DMS114 treated with DMSO at 0.1 percent for 48 hours (cell line): Measurements from ENCODE around the gene ZKSCAN1.
"Not testable (repeated sequence)": the region's sequence is repeated elsewhere in the genome, so short reads cannot be mapped to it uniquely, and the experiment has no call there.

Experiments
- DNase-seq: peaks from one replicate; lab custom pipeline; 2025; ENCODE audit not compliant: unreplicated experiment; lab: John Stamatoyannopoulos, UW

The ZKSCAN1 gene

DNA sequence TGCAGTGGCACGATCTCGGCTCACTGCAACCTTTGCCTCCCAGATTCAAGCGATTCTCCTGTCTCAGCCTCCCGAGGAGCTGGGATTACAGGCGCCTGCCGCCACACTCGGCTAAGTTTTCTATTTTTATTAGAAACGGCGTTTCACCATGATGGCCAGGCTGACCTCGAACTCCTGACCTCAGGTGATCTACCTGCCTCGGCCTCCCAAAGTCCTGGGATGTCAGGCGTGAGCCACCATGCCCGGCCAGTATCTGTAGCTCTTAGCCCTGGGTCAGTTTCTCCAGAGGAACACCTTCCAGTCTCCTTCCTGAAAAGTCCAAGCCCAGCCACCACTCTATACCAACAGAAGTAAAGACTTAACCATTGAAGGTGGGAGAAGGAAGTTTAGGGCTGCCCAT, 15.2 kb upstream of the ZKSCAN1 start:
- DNase-seq, result no peak

GRCh38 chr7:100003711-100004661, 11.4 kb upstream of the ZKSCAN1 start:
- DNase-seq, result no peak

DNA sequence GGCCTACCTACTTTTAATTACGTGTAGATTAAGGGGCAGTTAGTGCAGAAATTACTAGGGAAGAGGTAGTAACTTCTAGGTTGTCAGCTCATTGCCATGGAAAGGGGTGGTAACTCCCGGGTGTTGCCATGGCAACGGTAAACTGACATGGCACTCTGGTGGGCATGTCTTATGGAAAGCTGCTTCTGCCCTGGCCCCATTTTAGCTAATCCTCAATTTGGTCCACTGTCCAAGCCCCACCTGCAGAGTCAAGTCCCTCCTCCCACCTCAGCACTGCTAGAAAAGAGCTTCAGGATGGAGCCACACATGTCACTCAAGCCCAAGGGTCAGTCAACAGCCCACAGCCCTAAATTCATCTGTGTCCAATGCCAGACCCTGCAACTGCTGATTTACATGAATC, 7.5 kb upstream of the ZKSCAN1 start:
- no peak for DNase-seq

GRCh38 chr7:100008525-100008924, 6.9 kb upstream of the ZKSCAN1 start:
- DNase-seq, result no peak

DNA sequence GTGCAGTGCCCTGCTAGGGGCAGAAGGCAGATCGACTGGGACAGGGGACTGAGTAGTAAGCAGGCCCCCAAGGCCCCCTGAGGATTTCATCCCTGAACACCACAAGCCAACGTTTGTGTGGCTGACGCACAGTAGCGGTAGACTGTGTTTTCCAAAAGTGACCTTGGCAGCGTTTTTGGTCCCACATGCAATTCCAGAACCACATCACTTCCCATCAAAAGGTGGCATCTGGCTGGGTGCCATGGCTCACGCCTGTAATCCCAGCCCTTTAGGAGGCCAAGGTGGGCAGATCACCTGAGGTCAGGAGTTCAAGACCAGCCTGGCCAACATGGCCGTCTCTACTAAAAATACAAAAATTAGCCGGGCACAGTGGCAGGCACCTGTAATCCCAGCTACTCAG, 5.4 kb upstream of the ZKSCAN1 start:
- not testable (repeated sequence) for DNase-seq

DNA sequence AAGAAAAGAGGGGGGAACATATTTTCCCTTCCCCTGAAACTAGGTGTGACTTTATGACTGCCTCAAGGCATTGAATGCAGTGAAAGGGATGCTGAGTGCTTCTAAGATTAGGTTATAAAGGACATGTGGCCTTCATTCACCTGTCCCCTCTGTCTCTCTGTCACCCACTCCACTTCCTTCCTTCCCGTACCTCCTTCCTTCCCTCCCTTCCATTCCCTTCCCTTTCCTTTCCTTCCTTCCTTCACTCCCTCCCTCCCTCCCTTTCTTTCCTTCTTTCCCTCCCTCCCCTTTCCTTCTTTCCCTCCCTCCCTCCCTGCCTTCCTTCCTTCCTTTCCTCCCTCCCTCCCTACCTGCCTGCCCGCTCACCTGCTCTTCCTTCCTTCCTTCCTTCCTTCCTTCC, 4.5 kb upstream of the ZKSCAN1 start:
- no peak for DNase-seq

- DNase-seq, result no peak
Observed at GRCh38 chr7:100011516-100011915, 3.9 kb upstream of the ZKSCAN1 start.

GRCh38 chr7:100012385-100013327, 2.7 kb upstream of the ZKSCAN1 start:
- not testable (repeated sequence) for DNase-seq

DNA sequence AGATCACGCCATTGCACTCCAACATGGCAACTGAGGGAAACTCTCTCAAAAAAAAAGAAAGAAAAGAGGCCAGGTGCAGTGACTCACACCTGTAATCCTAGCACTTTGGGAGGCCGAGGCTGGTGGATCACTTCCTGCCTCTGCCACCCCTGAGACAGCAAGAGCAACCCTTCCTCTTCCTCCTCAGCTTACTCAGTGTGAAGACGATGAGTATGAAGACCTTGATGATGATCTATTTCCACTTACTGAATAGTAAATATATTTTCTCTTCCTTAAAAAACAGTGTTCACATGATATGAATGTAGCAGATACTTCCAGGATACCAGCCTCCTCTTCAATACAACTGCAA, 2.1 kb upstream of the ZKSCAN1 start:
- no peak for DNase-seq

- no peak for DNase-seq
Observed at GRCh38 chr7:100016215-100016901, 962 bp downstream of the ZKSCAN1 start.

DNA sequence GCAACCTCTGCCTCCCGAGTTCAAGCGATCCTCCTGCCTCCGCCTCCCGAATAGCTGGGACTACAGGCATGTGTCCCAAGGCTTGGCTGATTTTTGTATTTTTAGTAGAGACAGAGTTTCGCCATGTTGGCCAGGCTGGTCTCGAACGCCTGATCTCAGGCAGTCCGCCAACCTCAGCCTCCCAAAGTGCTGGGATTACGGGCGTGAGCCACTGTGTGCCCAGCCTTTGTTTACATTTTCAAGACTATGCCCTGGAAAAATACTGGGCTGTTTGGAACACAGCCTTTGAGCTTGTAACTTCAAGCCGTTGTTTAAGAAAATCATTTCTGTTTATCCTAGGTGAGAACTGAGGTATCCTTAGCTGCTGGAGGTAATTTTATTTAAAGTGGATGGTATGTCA, 1.9 kb downstream of the ZKSCAN1 start:
- no peak for DNase-seq

DNA sequence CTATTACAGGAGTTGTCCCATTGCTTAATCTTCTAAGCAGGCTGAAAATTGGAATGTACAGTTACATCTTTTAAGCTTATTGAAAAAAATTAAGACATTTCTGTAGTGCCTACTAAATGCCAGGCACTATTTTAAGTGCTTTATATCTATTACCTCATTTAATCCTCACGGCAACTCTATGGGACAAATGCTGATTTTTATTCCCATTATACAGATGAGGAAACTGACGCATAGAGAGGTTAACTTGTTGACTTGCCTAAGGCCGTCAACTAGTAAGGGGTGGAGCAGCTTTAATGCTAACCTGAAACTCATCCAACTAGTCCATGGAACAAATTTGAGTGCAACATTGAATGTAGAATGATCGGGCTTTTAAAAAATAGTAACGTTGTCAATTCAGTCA, 2.5 kb downstream of the ZKSCAN1 start:
- DNase-seq, result no peak

DNA sequence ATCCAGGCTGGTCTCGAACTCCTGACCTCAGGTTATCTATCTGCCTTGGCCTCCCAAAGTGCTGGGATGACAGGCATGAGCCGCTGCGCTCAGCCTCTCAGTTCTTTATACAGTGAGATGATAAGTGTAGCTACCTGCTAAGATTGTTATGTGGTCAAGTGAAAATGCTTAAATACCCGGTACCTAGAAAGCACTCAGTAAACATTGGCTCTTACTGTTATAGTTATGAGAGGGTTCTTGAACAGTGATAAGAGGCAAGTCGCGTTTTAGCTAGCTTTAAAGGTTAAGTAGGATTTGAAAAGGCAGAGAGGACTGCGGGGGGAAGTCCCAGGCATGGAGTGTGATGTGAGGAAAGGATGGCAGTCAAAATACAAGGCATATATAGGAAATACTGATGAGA, 4.5 kb downstream of the ZKSCAN1 start:
- DNase-seq, result no peak

- no peak for DNase-seq
Observed at GRCh38 chr7:100021297-100021696, 5.9 kb downstream of the ZKSCAN1 start.

DNA sequence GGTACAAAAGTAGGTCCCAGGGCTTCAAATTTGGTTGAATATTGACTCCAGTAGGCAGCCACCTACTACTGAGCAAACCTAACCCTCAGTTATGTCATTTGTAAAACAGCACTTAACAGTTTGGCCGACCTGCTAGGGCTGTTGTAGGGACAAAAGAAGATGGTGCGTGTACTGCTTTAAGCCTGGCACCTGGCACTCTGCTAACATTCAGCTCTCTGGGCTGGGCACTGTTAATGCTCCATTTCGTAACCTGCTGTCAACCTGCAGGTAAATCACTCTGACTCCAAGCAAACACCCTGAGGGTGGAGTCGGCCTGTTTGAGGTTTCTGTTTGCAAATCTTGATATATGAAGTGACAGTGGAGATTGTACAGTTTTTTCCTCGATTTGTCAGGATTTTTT, 7.2 kb downstream of the ZKSCAN1 start:
- DNase-seq, result no peak

DNA sequence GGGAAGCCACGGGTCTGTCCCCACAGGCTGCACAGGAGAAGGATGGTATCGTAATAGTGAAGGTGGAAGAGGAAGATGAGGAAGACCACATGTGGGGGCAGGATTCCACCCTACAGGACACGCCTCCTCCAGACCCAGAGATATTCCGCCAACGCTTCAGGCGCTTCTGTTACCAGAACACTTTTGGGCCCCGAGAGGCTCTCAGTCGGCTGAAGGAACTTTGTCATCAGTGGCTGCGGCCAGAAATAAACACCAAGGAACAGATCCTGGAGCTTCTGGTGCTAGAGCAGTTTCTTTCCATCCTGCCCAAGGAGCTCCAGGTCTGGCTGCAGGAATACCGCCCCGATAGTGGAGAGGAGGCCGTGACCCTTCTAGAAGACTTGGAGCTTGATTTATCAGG, 8.1 kb downstream of the ZKSCAN1 start:
- no peak for DNase-seq

DNA sequence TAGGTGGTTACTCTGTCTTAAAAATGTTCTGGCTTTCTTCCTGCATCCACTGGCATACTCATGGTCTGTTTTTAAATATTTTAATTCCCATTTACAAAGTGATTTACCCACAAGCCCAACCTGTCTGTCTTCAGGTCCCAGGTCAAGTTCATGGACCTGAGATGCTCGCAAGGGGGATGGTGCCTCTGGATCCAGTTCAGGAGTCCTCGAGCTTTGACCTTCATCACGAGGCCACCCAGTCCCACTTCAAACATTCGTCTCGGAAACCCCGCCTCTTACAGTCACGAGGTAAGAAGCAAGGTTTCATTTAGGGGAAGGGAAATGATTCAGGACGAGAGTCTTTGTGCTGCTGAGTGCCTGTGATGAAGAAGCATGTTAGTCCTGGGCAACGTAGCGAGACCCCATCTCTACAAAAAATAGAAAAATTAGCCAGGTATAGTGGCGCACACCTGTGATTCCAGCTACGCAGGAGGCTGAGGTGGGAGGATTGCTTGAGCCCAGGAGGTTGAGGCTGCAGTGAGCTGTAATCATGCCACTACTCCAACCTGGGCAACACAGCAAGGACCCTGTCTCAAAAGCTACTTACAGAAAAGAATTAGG, 8.7 kb downstream of the ZKSCAN1 start:
- DNase-seq, result no peak

- DNase-seq, result no peak
Observed at GRCh38 chr7:100027197-100027596, 11.8 kb downstream of the ZKSCAN1 start.

- no peak for DNase-seq
Observed at GRCh38 chr7:100029596-100029995, 14.2 kb downstream of the ZKSCAN1 start.

- DNase-seq, result no peak
Observed at GRCh38 chr7:100033526-100033925, 18.1 kb downstream of the ZKSCAN1 start.
